LNCaP clone FGC (cell line): ENCODE results near the gene KRTAP19-7.

Experiments used
- DNase-seq: peaks from one replicate; pipeline ENCODE4 v3.0.0-alpha.2; 2011; ENCODE audit warnings: low read depth
- H3K4me3 ChIP-seq: 2 replicates; pipeline ENCODE4 v1.5.1; 2011; ENCODE audit warnings: mild to moderate bottlenecking, low read depth, low read length, control low read depth
- TF ChIP-seq, protein P1 (sequence below): IDR thresholded peaks from 2 replicates; pipeline ENCODE4 v1.5.1; 2012; ENCODE audit warnings: mild to moderate bottlenecking; ENCODE audit not compliant: control insufficient read depth, insufficient read depth; ENCODE audit errors: extremely low read depth

Gene KRTAP19-7

DNA sequence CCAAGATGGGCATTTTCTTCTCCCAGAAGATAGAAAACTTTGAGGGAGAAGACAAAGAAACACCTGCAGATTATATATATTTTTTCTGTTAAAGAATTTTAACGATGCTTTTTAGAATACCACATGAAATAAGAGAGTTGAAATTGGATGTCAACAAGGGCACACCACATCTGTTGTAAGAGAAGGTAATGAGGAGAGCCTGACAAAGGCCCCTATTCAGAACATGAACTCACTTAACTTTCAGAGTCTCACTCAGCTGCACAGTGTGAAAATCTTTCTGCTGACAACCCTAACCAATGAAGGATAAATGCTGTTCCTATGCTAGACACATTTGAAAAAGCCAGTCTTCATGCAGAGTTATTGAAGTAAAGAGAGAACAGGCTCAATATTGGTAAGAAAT, 21.8 kb upstream of the KRTAP19-7 start:
- TF ChIP-seq, protein P1, sequence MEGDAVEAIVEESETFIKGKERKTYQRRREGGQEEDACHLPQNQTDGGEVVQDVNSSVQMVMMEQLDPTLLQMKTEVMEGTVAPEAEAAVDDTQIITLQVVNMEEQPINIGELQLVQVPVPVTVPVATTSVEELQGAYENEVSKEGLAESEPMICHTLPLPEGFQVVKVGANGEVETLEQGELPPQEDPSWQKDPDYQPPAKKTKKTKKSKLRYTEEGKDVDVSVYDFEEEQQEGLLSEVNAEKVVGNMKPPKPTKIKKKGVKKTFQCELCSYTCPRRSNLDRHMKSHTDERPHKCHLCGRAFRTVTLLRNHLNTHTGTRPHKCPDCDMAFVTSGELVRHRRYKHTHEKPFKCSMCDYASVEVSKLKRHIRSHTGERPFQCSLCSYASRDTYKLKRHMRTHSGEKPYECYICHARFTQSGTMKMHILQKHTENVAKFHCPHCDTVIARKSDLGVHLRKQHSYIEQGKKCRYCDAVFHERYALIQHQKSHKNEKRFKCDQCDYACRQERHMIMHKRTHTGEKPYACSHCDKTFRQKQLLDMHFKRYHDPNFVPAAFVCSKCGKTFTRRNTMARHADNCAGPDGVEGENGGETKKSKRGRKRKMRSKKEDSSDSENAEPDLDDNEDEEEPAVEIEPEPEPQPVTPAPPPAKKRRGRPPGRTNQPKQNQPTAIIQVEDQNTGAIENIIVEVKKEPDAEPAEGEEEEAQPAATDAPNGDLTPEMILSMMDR = no peak
- no peak overlapping the region for H3K4me3 ChIP-seq
- no peak for DNase-seq

DNA sequence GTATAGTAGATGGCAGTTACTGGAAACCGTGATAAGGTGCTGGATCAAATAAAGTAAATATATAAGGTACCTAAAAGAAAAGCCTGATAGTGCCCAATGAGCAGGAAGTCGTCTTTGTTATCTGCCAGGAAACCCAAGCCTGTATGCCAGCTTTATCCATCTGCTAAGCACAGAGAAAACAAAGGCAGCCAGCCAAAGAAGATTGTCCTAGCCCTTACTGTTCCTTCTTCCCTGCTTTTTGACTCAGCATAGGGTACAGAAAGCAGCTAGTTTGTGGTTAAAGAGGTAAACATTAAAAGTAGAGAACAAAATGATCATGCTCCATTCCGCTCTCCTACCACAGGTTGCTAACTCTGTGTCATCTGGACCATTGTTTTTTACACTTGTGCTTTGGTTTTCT, 19.0 kb upstream of the KRTAP19-7 start:
- no peak overlapping the region for H3K4me3 ChIP-seq
- DNase-seq = peak; percentile 96
- TF ChIP-seq, protein P1 = no peak

DNA sequence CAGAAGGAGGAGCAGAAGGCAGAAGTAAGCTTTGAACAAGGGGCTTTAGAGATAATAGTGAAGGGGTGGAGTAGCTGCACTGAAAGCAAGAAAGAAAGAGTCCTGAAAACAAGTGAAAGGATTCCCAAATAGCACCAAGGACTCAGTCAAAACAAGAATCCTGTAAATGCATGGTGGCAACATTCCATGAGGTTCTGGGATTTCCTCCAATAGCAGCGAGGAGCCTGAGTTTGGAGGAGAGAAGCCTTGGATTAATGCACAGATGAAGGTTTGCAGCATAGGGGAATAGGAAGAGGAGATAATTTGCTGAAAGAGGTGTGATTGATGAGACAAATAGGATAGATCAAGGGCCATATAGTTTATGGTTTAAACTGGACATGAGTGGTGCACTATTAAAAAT, 18.2 kb upstream of the KRTAP19-7 start:
- no peak for DNase-seq
- TF ChIP-seq, protein P1 = no peak
- no peak overlapping the region for H3K4me3 ChIP-seq

DNA sequence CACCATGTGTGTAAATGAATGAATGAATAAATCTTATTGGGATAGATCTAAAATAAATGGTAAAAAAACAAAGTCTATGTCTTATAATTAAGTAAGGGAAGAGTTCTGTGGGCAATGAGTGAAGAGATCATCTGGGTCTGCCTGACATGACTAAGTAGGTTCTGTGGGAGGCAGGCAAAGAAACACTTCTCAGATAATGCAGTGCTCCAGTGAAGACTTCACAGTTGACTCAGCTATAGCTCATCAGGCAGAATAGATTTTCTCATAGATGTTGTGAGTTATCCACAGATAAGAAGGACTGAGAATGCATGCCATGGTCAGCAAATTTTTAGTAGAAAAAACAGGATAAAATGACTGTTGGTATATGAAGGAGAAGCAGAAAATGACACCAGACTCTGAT, 16.7 kb upstream of the KRTAP19-7 start:
- no peak for DNase-seq
- TF ChIP-seq, protein P1 = no peak
- H3K4me3 ChIP-seq = no peak overlapping the region

DNA sequence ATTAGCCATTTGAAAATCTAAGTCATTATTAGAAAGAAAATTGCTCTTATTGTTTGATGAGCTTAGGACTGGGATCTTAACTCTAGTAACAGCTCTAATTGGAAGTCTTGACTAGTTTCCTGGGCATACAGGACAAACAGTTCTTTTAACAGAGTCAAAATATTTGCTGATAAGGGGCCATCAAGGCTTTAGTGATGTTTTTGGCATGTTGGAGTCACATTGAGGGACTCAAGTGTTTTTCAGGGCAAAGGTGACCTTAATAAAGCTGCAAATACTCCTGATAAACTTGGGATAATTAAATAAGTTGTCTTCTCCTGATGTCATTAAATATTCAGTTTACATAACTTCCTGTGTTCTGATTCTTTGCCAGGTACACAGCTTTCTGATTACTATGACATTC, 6.5 kb upstream of the KRTAP19-7 start:
- TF ChIP-seq, protein P1 = no peak
- peak; percentile 52 for DNase-seq
- H3K4me3 ChIP-seq = no peak overlapping the region

DNA sequence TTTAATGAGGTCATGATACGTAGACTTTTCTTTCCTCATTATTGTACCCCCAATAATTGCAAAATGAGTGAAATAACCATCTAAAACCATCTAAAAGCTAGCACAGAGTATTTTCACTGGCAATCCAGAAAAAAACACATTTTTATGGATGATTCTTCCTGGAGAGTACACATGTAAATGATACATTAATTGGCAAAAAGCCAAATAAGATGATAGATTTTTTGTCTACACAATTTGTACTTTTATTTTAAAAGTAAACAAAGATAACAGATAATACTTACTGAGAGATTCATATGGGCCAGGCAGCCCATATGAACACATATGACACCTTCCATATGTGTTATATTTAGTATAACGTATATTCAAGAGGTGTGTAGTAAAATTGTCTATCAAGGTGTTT, 2.5 kb upstream of the KRTAP19-7 start:
- DNase-seq = no peak
- no peak overlapping the region for H3K4me3 ChIP-seq
- TF ChIP-seq, protein P1 = no peak

DNA sequence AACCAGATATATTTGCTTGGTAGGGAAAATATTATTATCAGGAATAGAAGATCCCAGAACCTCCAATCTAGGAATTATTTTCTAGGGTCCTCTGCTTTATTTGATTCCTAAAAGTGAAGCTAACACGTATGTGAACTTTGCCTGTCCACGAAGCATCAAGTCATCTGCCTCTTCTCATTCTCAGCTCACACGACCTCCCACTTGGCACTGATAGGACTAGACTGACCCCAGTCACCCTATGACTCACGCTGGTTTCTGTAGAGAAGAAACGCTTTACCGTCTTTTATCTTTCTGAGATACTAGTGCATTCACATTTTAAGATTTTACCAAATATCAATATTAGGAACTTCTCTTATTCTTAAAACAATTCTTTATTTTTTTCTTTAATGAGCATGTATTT, 2.0 kb upstream of the KRTAP19-7 start:
- TF ChIP-seq, protein P1 = no peak
- no peak for DNase-seq

More for the DNA sequence above, 2.0 kb upstream of the KRTAP19-7 start:
- H3K4me3 ChIP-seq = no peak overlapping the region
